Myocyte (in vitro differentiated cells): ENCODE data around the gene SCNN1B. TPM values are rescaled to one million over a fixed set of nuclear protein-coding genes. Genes with fewer than 3 reads are reported as not detected.
"Not testable (repeated sequence)": the region's sequence is repeated elsewhere in the genome, so short reads cannot be mapped to it uniquely, and the experiment has no call there.

Source experiments
- DNase-seq: peaks from one replicate; pipeline ENCODE4 v3.0.0-alpha.2; 2012; ENCODE audit warnings: low read depth
- total RNA-seq: library from RNA; depleted of rRNA; stranded (reverse); fragments of >200 nt; gene quantifications from 2 replicates; pipeline ENCODE4 v1.2.3, GENCODE V29; 2014

Gene SCNN1B
- total RNA-seq, 1 donor from 2014 or later, result not detected

DNA sequence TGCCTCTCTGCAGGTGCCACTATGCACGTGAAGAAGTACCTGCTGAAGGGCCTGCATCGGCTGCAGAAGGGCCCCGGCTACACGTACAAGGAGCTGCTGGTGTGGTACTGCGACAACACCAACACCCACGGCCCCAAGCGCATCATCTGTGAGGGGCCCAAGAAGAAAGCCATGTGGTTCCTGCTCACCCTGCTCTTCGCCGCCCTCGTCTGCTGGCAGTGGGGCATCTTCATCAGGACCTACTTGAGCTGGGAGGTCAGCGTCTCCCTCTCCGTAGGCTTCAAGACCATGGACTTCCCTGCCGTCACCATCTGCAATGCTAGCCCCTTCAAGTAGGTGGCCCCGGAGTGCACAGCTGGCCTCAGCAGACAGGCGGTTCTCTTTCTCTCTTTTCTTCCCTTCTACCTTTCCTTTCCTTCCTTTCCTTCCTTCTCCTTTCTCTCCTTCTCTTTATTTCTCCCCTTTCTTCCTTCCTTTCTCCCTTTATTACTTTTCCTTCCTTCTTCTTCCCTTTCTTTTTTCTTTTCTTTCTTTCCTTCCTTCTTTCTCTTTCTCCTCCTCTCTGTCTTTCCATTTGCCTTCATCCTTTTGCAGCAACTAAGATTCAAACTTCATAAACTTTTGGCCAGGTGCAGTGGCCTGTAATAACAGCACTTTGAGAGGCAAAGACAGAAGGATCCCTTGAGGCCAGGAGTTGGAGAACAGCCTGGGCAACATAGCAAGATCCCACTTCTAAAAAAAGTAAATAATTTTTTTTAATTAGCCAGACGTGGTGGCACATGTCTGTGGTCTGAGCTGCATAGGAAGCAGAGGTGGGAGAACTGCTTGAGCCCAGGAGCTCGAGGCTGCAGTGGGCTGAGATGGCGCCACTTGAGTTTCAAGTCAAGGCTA, 46.7 kb downstream of the SCNN1B start:
- no peak for DNase-seq

DNA sequence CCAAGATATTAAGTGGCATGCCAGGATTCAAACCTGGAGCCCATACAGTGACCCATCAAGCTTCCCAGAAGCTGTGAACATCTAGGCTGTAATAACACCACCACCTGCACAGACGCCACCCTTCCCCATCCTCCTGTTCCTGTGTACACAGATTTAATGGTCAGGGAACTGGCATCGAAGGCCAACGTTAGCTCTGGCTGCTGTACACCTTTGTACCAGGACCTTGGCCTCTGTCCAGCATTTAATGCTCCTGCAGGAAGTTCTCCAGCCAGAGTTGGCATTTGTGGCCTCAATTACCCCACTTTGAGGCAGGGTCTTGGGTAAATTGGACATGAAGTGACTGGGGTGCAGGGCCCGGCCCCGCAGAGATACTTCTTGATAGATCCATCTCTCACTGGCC, 49.3 kb downstream of the SCNN1B start:
- DNase-seq, result no peak

DNA sequence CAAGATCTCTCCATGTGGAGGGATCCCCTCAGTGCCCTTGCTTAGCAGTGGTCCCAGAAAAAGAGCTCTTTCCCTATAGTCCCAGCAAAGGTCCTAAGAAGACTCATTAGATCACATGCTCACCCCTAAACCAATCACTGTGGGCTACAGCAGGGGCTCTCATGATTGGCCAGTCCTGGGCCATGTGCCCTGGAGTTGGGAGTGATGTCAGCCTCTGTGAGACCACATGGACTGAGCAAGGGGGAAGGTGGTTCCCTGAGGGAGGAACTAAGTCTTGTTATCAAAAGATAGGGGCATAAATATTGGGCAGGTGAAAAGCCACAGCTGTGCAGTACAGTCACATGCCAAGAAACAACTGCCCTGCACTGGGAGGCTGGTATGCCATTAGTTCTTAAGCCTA, 51.3 kb downstream of the SCNN1B start:
- DNase-seq, result no peak

DNA sequence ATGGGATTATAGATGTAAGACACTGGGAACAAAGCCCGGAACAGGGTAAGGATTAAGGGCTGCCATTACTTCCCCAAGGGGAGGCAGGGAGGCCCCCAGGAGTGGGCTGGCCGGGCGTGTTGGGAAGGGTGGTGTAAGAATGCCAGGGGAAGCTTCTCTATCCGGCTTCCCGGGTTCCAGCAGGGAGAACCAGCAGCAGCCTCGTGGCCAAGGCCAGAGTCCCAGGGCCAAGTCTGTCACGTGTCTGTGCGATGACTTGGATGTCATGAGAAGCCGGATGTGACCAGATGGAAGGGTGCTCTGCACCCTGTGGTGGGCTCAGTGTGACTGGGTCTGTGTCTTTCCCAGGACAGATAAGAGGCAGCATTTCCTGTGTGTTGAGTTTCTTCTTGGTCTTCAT, 52.1 kb downstream of the SCNN1B start:
- DNase-seq, result no peak

DNA sequence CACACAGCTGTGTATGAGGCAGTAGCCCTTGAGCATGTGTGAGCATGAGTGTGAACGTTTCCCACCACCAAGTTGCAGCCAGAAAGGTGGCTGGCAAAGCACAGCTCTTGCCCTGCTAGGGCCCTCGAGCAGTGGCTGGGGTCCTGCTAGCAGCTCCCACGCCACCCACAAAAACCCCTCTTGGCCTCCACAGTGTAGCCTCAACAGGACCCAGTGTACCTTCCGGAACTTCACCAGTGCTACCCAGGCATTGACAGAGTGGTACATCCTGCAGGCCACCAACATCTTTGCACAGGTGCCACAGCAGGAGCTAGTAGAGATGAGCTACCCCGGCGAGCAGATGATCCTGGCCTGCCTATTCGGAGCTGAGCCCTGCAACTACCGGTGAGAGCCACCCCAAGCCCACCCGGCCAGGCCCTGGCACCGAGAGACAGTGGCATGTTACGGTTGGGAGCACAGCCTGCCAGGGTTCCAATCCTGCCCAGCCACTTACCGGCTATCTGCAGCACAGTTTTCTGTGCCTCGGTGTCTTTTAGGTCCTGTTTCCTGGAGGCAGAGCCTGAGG, 53.1 kb downstream of the SCNN1B start:
- no peak for DNase-seq

DNA sequence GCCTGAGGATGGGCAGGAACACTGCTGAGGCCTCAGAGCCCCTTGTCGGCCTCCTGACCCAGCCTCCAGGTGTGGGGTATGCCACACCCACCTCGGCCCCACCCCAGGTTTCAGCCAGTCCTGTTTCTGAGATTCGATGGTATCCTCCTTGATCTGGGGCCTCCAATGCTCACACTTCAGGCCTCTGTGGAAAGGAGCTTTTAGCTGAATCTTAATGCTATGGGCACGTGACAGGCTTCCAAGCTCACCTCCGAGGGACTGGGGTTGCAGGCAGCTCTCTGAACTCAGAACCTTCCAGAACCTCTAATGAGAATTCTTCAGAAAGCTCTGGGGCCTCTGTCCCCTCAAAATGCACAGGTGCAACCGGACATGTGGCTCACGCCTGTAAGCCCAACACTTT, 54.8 kb downstream of the SCNN1B start:
- DNase-seq, result no peak

DNA sequence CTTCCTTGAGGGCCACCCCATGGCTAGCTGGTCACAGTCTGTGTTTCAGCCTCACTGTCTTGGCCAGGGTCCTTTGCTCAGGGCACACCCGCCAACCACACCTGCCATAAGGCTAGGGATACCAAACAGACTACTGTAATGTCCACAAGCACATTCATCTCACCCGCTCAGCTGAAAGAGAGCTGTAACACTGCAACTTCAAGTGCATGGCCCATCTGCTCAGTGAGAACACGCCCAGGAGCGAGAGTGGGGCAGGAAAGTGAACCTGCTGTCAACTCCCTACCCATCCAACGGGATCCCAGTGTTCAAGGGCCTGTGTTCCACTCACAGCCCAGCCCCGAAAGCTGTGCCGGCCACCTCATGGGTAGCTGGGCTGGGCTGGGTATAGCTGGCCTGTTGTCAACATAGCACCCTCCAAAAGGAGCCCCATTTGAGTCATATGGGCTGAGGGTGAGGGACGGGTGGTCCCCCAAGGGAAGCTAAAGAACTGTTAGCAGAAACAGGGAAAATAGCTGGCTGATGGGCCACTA, 55.7 kb downstream of the SCNN1B start:
- no peak for DNase-seq

DNA sequence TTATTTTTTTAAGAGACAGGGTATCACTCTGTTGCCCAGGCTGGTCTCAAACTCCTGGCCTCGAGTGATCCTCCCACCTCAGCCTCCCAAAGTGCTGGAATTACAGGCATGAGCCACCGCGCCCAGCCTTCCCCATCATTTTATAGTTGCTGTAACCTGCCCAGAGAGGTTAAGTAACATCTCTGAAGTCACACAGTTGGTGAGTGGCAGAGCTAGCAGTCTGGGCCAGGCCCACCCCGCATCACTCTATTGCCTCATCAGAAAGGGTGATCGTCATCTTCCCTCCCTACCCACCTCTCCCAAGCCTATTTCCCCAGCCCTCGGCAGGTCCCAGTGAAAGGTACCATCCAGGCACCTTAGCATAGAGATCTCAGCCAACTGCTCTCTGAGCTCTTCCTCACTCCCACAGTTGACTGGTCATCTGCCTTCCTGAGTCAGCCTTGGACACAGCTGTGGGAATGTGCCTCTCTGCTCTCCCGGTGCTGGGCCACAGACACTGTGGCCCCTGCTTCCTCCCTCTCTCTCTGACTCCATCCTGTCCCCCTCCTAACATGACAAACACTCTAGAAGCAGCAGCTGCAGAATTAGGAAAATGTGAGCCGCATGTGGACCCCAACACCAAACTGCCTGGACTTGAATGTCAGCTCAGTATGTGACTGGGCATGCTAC, 57.1 kb downstream of the SCNN1B start:
- DNase-seq, result peak; percentile 9

DNA sequence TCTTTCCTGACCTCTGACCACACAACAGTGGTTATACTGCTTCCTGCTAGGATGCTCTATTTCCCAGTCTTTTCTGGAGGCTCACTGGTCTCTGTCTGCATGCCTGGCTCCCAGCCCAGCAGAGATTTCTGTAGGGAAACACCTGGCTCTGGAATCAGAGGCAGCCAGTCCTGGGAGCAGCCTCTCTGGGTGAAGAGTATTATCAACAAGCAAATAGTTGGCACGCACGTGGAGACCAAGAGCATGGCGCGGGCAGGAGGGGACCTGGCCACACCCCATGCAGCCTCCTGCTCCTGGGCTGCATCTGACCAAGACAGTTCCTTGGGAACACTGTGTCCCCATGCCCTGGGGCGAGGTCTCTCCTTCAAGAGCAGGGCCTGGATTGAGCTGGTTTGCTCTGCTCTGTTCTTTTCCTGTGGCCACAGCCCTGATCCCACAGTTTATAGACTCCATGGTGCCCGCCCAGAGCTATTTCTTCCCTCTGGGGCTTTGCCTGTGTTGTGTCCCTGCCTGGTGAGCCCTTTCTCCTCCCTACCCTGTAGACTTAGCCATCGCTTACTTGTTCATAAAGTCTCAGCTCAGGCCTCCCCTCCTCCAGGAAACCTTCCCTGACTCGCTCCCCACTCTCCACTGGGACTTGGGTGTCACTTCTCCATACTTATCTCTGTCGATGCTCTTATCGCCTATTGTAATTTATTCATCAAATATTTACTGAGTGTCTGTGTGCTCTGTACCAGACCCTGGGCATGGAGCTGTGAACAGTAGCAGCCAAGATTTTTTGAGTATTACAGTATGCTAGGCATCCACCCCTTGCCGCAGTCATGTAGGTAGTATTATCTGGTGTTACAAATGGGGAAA, 60.6 kb downstream of the SCNN1B start:
- DNase-seq, result peak; percentile 1

DNA sequence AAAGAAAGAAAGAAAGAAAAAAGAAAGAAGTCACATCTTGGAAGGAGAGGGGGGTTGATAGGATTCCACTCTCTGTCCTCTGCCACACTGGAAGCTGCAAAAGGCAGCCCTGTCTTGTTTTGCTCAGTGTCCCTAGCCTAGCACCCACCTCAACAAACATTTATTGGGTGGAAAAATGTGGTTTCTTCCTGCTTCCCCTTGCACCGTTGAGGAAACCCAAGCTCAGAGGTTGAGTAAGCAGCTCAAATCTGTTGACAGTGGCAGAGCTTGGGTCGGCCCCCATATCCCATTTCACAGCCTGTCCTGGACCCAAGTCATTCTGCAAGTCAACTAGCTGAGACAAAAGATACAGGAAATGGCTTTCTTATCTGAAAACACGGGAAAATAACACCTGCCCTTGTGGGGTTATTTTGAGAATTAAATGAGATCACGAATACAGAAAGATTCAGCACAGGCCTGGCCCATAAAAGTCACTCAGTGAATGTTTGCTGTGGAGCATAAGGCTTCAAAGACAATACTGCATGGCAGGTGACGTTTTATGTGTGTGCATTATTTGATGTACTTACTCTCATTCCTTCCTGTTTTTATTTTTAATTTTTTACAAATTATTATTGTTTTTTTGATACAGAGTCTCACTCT, 63.6 kb downstream of the SCNN1B start:
- DNase-seq, result peak; percentile 1

DNA sequence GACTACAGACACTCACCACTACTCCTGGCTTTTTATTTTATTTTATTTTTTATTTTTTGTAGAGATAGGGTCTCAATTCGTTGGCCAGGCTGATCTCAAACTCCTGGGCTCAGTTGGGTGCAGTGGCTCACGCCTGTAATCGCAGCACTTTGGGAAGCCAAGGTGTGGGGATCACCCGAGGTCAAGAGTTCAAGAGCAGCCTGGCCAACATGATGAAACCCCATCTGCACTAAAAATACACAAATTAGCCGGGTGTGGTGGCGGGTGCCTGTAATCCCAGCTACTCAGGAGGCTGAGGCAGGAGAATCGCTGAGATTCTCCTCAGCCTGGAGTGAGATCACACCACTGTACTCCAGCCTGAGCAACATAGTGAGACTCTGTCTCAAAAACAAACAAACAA, 64.2 kb downstream of the SCNN1B start:
- not testable (repeated sequence) for DNase-seq

DNA sequence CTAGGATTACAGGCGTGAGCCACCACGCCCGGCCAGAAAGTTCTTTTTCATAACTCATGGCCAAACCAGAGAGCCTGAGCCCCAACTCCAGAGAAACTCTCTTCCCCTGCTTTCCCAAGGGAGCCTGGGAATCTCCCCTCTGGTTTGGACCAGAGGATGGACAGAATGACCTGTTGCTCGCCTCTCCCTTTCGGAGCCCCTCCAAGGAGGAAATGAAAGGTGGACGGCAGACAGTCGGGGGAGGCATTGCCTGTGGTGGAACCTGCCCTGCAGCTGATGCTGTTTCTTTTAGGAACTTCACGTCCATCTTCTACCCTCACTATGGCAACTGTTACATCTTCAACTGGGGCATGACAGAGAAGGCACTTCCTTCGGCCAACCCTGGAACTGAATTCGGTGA, 65.5 kb downstream of the SCNN1B start:
- DNase-seq, result no peak

DNA sequence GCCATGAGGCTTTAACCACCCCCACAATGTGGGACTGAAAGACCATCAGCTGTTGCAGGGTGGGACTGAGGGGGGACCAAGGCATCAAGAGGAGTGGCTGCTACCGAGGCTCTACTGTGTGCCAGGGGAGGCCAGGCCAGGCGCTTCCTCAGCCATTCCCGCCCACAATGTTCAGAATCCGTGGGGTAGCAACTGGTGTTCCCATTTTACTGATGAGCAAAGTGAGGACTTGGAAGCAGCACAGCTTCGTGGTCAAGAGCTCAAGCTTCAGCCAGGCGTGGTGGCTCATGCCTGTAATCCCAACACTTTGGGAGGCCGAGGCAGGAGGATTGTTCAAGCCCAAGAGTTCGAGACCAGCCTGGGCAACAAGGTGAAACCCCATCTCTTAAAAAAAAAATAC, 65.9 kb downstream of the SCNN1B start:
- DNase-seq, result no peak

DNA sequence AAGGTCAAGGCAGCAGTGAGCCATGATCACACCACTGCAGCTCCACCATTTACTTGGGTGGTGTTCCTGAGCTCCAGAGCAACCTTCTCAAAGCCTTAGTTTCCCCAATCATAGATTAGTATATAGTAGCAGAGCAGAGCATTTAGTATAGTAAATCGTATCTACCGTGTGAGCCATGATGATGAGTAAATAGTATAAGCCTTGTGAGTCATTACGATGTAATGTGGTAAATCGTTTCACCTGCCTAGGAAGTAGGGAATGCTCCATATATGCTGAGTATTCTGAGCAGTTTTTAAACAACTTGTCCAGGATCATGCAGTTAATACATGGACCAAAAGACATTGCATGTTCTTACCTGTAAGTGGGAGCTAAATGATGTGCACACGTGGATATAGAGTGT, 66.4 kb downstream of the SCNN1B start:
- DNase-seq, result no peak

DNA sequence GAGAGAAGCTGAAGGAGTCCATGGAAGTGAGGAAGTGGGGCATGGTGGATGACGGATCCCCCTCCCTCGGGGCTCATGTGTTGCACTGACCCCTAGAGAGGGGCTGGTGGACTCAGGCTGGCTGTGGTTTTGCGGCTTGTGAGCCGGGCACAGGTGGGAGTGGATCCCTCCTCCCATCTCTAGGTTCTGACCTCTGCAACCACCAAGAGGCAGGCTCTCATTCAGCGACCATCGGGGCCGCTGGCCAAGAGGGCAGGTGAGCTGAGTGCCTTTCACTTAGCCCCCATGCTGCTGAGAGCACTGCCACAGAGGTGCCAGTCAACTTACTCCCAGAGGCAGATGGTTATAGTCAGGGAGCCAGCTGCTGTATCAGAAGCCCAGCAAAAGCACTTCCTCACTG, 67.3 kb downstream of the SCNN1B start:
- DNase-seq, result no peak

DNA sequence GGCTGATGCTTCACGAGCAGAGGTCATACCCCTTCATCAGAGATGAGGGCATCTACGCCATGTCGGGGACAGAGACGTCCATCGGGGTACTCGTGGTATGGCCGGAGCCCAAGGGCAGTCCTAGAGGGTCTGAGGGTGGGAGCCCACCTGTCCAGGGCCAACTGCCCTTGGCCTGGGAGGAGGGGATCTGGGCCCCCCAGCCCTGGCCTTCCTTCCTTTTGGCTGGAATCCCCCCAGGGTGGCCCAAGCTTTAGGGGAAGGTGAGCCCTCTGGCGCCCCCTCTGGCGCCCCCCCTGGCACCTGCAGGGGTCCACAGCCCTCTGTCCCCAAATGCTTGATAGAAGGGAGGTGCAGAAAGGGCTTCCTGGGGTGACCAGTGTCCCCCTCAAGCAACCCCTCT, 69.3 kb downstream of the SCNN1B start:
- DNase-seq, result no peak

DNA sequence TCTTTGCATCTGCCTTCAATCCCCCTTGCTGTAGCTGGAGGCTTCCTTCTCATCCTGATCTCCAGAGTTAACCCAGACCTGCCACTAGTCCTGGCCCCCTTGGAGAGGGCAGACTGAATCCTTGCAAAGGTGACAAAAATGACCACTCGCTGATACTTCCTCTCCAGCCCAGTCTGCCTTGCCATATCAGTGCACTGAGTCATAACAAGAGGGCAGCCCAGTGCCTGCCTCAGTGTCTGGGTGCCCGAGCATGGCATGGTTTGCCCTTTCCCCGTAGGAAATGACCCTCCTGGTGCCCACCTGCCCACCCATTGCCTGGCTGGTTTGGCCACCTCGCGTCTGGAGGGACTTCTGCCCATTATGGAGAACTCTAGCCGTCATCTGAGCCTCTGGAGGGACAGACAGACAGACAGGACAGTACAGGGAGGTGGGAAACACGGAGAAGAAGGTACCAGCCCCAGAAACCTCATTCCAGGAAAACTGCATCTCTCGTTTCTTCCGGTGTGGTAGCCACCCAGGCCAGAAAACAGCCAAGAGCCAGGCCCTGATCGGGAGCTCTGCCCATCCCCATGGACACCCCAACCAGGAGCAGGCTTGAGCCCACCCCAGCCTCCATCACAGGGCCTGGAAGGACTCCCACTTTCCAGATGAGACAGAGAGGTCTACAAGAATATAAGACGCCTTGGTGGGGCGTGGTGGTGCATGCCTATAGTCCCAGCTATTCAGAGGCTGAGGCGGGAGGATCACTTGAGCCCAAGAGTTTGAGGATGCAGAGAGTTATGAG, 71.5 kb downstream of the SCNN1B start:
- DNase-seq, result no peak

DNA sequence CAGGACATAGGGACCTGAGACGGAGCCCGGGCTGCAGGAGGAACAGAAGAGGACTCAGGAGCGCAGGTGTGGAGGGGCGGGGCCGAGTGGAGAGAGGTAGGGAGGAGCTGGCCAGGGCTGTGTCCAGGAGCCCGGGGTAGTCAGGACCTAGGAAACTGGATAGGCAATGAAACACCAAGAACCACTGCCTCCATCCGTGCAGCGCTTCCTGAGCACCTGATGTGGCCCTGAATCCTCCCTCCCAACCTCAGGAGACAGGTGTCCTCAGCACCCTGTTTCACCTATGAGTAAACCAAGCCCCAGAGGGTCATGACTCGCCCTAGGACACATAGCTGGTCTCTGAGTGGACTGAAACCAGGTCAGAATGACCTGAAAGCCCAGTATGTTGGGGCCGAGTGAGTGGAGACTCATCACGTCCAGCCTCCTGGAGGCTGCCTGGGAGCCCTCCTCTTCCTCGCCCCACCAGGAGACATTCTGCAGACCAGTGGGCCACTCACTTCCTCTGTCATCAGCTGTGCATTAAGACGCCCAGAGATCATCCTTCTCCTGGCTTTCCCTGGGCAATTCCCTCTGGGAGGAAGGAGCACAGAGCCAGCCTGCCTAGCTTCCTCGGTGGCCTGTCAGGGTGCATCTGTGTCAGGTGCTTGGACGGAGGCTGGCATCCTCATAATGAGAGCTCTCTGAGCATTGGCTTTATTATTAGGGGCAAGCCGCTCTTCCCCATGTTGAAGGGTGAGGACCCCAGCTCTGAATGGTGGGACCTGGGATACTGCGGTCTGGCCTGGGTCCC, 72.8 kb downstream of the SCNN1B start:
- DNase-seq, result no peak

DNA sequence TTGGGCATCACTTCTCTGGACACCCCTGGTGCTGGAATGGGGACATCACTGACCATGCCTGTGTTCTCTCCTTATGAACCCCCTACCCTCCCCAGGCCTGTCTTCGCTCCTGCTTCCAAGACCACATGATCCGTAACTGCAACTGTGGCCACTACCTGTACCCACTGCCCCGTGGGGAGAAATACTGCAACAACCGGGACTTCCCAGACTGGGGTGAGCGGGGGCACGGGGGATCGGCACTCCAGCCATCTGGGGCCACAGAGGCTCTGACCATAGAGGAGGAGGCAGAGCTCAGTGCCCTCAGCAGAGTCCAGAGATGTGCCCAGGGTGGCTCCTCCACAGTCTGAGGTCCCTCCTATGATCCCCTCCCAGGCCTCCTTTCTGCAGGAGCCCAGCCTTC, 73.5 kb downstream of the SCNN1B start:
- no peak for DNase-seq
